Skeletal muscle cell (primary cell): ENCODE data around the gene USP5.

ENCODE experiments used
- DNase-seq: peaks from one replicate; pipeline ENCODE4 v3.0.0-alpha.2; 2010; ENCODE audit warnings: low read depth
- H3K4me3 ChIP-seq: 2 replicates; pipeline ENCODE4 v1.5.1; 2011; ENCODE audit warnings: low read depth, mild to moderate bottlenecking, control low read depth, low read length, moderate library complexity

Gene USP5

GRCh38 chr12:6851921-6852650 is at the start of gene USP5:
TSS of gene USP5 (plus strand) at chr12:6852150. CDS start at chr12:6852180, 30 bp downstream.
- DNase-seq, result peak; percentile 99
- peak within 1 kb of the TSS; percentile 61 for H3K4me3 ChIP-seq

- DNase-seq, result no peak
- H3K4me3 ChIP-seq, result no peak overlapping the region
These were observed 44.8 kb upstream of the USP5 start for GRCh38 chr12:6807170-6807569.

- DNase-seq, result no peak
- H3K4me3 ChIP-seq, result no peak overlapping the region
These were observed 42.9 kb upstream of the USP5 start for GRCh38 chr12:6809056-6809455.

- H3K4me3 ChIP-seq, result no peak overlapping the region
- no peak for DNase-seq
These were observed 41.2 kb upstream of the USP5 start for GRCh38 chr12:6810758-6811157.

GRCh38 chr12:6813363-6813762 is 38.6 kb upstream of the USP5 start:
- H3K4me3 ChIP-seq, result no peak overlapping the region
- no peak for DNase-seq

- no peak overlapping the region for H3K4me3 ChIP-seq
- DNase-seq, result no peak
These were observed 35.4 kb upstream of the USP5 start for GRCh38 chr12:6816598-6816997.

GRCh38 chr12:6817098-6817497 is 34.9 kb upstream of the USP5 start:
- DNase-seq, result no peak
- no peak overlapping the region for H3K4me3 ChIP-seq

- no peak overlapping the region for H3K4me3 ChIP-seq
These were observed 34.2 kb upstream of the USP5 start for GRCh38 chr12:6817662-6818157.

GRCh38 chr12:6818222-6818621 is 33.7 kb upstream of the USP5 start:
- no peak overlapping the region for H3K4me3 ChIP-seq
- DNase-seq, result no peak

More at GRCh38 chr12:6817662-6818157, 34.2 kb upstream of the USP5 start:
- no peak for DNase-seq

GRCh38 chr12:6818645-6819044 is 33.3 kb upstream of the USP5 start:
- DNase-seq, result no peak
- no peak overlapping the region for H3K4me3 ChIP-seq

GRCh38 chr12:6819106-6820030 is 32.6 kb upstream of the USP5 start:
- no peak overlapping the region for H3K4me3 ChIP-seq
- no peak for DNase-seq

- no peak overlapping the region for H3K4me3 ChIP-seq
- DNase-seq, result no peak
These were observed 31.8 kb upstream of the USP5 start for GRCh38 chr12:6820166-6820565.

GRCh38 chr12:6821591-6822425 is 30.1 kb upstream of the USP5 start, which contains the start of gene GPR162:
TSS of gene GPR162 (plus strand) at chr12:6821821. CDS start at chr12:6823899, 2,078 bp downstream.
- no peak for DNase-seq
- H3K4me3 ChIP-seq, result peak within 1 kb of the TSS; percentile 52

- no peak for DNase-seq
- peak overlapping the region; percentile 52 for H3K4me3 ChIP-seq
These were observed 29.4 kb upstream of the USP5 start for GRCh38 chr12:6822426-6823135.

- no peak overlapping the region for H3K4me3 ChIP-seq
- no peak for DNase-seq
These were observed 28.5 kb upstream of the USP5 start for GRCh38 chr12:6823182-6824084.

GRCh38 chr12:6824085-6824775 is 27.7 kb upstream of the USP5 start:
- no peak overlapping the region for H3K4me3 ChIP-seq
- no peak for DNase-seq

GRCh38 chr12:6824901-6825381 is 27.0 kb upstream of the USP5 start:
- H3K4me3 ChIP-seq, result peak overlapping the region; percentile 42
- DNase-seq, result no peak
